ENCODE measurements around the gene GALNT14.

DNA sequence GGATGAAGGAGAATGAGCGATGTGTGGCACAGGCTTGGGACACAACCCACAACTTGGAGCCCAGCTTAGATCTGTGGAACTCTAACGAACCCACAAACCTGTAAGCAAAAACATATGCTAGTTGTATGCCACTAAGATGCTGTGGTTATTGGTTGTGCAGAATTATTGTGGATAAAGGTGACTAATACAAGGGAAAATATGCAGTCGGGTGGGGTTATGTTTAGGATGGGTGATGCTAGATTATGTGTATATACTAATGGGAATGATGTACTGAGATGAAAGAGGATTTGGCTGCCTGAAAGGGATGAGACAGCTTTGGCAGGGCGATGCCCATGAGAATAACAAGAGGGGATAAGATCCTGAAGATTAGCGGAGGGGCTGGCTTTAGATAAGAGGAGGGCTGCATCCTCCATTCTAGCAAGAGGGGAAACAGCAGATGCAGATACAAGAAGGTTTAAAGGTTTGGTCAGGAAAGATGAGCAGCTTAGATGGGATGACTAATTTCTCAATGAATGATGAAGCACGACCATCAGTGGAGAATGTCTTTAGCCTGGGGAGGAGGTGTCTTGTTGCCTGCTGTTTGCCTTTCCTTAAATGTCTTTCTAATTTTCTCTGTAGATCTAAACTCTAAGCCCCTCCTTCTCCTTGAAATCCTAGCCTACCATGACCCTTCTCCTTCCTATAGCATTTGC is 49.6 kb downstream of the GALNT14 start:
- TF ChIP-seq, protein P1, sequence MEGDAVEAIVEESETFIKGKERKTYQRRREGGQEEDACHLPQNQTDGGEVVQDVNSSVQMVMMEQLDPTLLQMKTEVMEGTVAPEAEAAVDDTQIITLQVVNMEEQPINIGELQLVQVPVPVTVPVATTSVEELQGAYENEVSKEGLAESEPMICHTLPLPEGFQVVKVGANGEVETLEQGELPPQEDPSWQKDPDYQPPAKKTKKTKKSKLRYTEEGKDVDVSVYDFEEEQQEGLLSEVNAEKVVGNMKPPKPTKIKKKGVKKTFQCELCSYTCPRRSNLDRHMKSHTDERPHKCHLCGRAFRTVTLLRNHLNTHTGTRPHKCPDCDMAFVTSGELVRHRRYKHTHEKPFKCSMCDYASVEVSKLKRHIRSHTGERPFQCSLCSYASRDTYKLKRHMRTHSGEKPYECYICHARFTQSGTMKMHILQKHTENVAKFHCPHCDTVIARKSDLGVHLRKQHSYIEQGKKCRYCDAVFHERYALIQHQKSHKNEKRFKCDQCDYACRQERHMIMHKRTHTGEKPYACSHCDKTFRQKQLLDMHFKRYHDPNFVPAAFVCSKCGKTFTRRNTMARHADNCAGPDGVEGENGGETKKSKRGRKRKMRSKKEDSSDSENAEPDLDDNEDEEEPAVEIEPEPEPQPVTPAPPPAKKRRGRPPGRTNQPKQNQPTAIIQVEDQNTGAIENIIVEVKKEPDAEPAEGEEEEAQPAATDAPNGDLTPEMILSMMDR (IDR thresholded peaks at IDR 0.05) = no peak
- TF ChIP-seq ZFX (IDR thresholded peaks at IDR 0.05; ENCODE audit: borderline replicate concordance) = no peak

All from 22Rv1 (cell line).